Astrocyte of the spinal cord (primary cell): Measurements from ENCODE around the gene SRRM4.
A peak's percentile ranks its signal among the peaks of the same experiment; 100 is the strongest.

Experiments used
- DNase-seq: peaks from one replicate; pipeline ENCODE4 v3.0.0; 2011; ENCODE audit warnings: low read depth, low spot score
- H3K4me3 ChIP-seq: 2 replicates; pipeline ENCODE4 v1.5.1; 2011; ENCODE audit warnings: low read depth, mild to moderate bottlenecking, low read length, moderate library complexity
- CTCF ChIP-seq: IDR thresholded peaks from 2 replicates; pipeline ENCODE4 v1.5.1; 2012; ENCODE audit warnings: low read depth, mild to moderate bottlenecking, low read length, inconsistent platforms
- in situ Hi-C: cut with HindIII; loops from 2 replicates; pipeline ENCODE4 v1.10.0; 2017; ENCODE audit warnings: low sequenced_read_pairs

Gene SRRM4

GRCh38 chr12:119176267-119177055 is 195.1 kb downstream of the SRRM4 start:
- in situ Hi-C loops: no loop called here
- H3K4me3 ChIP-seq: no peak overlapping the region
- TF ChIP-seq CTCF: no peak
- peak; percentile 90 for DNase-seq

GRCh38 chr12:119177056-119177325 is 195.7 kb downstream of the SRRM4 start:
- TF ChIP-seq CTCF: no peak

GRCh38 chr12:119177724-119178380 is 196.5 kb downstream of the SRRM4 start:
- no peak for DNase-seq
- in situ Hi-C loops: no loop called here
- H3K4me3 ChIP-seq: no peak overlapping the region
- no peak for TF ChIP-seq CTCF

More at GRCh38 chr12:119177056-119177325, 195.7 kb downstream of the SRRM4 start:
- no peak for DNase-seq
- in situ Hi-C loops: no loop called here
- no peak overlapping the region for H3K4me3 ChIP-seq

- DNase-seq: peak; percentile 79
- H3K4me3 ChIP-seq: peak within 1 kb of the TSS; percentile 43
- TF ChIP-seq CTCF: no peak
- in situ Hi-C loops: no loop called here
These were observed 197.4 kb downstream of the SRRM4 start, which contains the start of gene HSPB8 for GRCh38 chr12:119178544-119179334. HSPB8 (plus strand) TSS chr12:119178931; CDS start chr12:119179313, 382 bp downstream.

- DNase-seq: peak; percentile 37
- TF ChIP-seq CTCF: no peak
- peak overlapping the region; percentile 43 for H3K4me3 ChIP-seq
- in situ Hi-C loops: no loop called here
These were observed 198.1 kb downstream of the SRRM4 start for GRCh38 chr12:119179335-119180021.

- in situ Hi-C loops: no loop called here
- no peak for TF ChIP-seq CTCF
- peak; percentile 43 for DNase-seq
- peak overlapping the region; percentile 43 for H3K4me3 ChIP-seq
These were observed 199.2 kb downstream of the SRRM4 start for GRCh38 chr12:119180380-119181040.
